Upper lobe of right lung (tissue), 1 donor: ENCODE data around the gene INTS2. TPM values are rescaled to one million over a fixed set of nuclear protein-coding genes. Genes with fewer than 3 reads are reported as not detected.
A peak's percentile ranks its signal among the peaks of the same experiment; 100 is the strongest.

Experiments
- ATAC-seq: fragments of 200-7000 bp; cut with Tn5 transposase; one replicate; pipeline ENCODE4 v1.9.1; 2020; ENCODE audit warnings: mild to moderate bottlenecking, moderate library complexity
- DNase-seq: peaks from one replicate; pipeline ENCODE4 v3.0.0-alpha.2; 2020
- H3K27ac ChIP-seq: fragments of 200-600 bp; one replicate; pipeline ENCODE4 v1.8.0; 2022
- H3K27me3 ChIP-seq: fragments of 200-600 bp; one replicate; pipeline ENCODE4 v1.8.0; 2022; ENCODE audit warnings: mild to moderate bottlenecking
- H3K36me3 ChIP-seq: fragments of 200-600 bp; one replicate; pipeline ENCODE4 v1.8.0; 2022
- H3K4me1 ChIP-seq: fragments of 200-600 bp; one replicate; pipeline ENCODE4 v1.8.0; 2022
- H3K4me3 ChIP-seq: fragments of 200-600 bp; one replicate; pipeline ENCODE4 v1.8.0; 2022; ENCODE audit warnings: mild to moderate bottlenecking
- H3K9me3 ChIP-seq: fragments of 200-600 bp; one replicate; pipeline ENCODE4 v1.8.0; 2022
- CTCF ChIP-seq: fragments of 200-600 bp; IDR thresholded peaks from one replicate; pipeline ENCODE4 v1.8.0; 2022; ENCODE audit warnings: antibody characterized with exemption
- intact Hi-C: fragments of 100-400 bp; cut with DNase I; formaldehyde crosslinking; loops from one replicate; pipeline ENCODE4 v1.11.0; 2022
- long read RNA-seq: library from polyadenylated mRNA; unstranded; transcript quantifications from one replicate; pipeline ENCODE4 v2.0.0, GENCODE V29; 2021
- total RNA-seq: library from RNA; stranded (reverse); fragmentation: NEBNext Ultra II Directional; extraction: Animal tissue kit (Norgen Biotek cat#: 25700); gene quantifications from one replicate; pipeline ENCODE4 v1.2.1, GENCODE V29; 2021
- donor health status: DM: no; HTN: yes; CAD: no; lungs with severe emphysema.

Gene INTS2
- total RNA-seq, result 10.9 TPM
- long read RNA-seq, full-length matches to known transcripts, result 7 of 14 reads
- long read RNA-seq, partial matches to known transcripts, result 6 of 14 reads
- long read RNA-seq, other reads (novel, unspliced or antisense), result 1 of 14 reads

- intact Hi-C loops, result no loop called here
- peak; percentile 98 for DNase-seq
- no peaks in the 10 kb centered on the region for H3K9me3 ChIP-seq
- no peak for TF ChIP-seq CTCF
- H3K4me3 ChIP-seq, result peak within 1 kb of the TSS; percentile 76
- H3K4me1 ChIP-seq, result peaks cover 9% of the 10 kb centered on the region
- no peaks in the 10 kb centered on the region for H3K27me3 ChIP-seq
- ATAC-seq, result peak; percentile 98
- H3K36me3 ChIP-seq, result peaks cover 24% of the 10 kb centered on the region
- H3K27ac ChIP-seq, result peak within 1 kb of the TSS; percentile 89
These were observed at the start of gene INTS2 for GRCh38 chr17:61927208-61928100. Gene INTS2 (minus strand): TSS chr17:61927982. CDS start chr17:61926644, 1,338 bp downstream.

- DNase-seq (no peak), ATAC-seq (no peak)
- Histone ChIP-seq H3K27me3 (no peaks in the 10 kb centered on the region), H3K9me3 (no peaks in the 10 kb centered on the region), H3K27ac (no peak overlapping the region), H3K4me1 (no peaks in the 10 kb centered on the region), H3K36me3 (peaks cover 74% of the 10 kb centered on the region), H3K4me3 (no peak overlapping the region)
- TF ChIP-seq CTCF, result no peak
- intact Hi-C loops, result no loop called here
These were observed 46.3 kb upstream of the INTS2 start for GRCh38 chr17:61974115-61974514.

- no peak for TF ChIP-seq CTCF
- no peaks in the 10 kb centered on the region for H3K9me3 ChIP-seq
- no peak overlapping the region for H3K27ac ChIP-seq
- intact Hi-C loops, result no loop called here
- peaks cover 76% of the 10 kb centered on the region for H3K36me3 ChIP-seq
- no peak overlapping the region for H3K4me3 ChIP-seq
- DNase-seq, result no peak
- no peaks in the 10 kb centered on the region for H3K27me3 ChIP-seq
- no peak for ATAC-seq
- H3K4me1 ChIP-seq, result no peaks in the 10 kb centered on the region
These were observed 44.5 kb upstream of the INTS2 start for GRCh38 chr17:61972311-61972710.

GRCh38 chr17:61970030-61970429 lies 42.2 kb upstream of the INTS2 start:
- H3K4me3 ChIP-seq, result no peak overlapping the region
- no peak for DNase-seq
- no peaks in the 10 kb centered on the region for H3K27me3 ChIP-seq
- intact Hi-C loops, result no loop called here
- TF ChIP-seq CTCF, result no peak
- H3K9me3 ChIP-seq, result no peaks in the 10 kb centered on the region
- H3K4me1 ChIP-seq, result no peaks in the 10 kb centered on the region
- no peak overlapping the region for H3K27ac ChIP-seq
- ATAC-seq, result no peak
- H3K36me3 ChIP-seq, result peaks cover 83% of the 10 kb centered on the region

- Histone ChIP-seq H3K27ac (no peak overlapping the region), H3K27me3 (no peaks in the 10 kb centered on the region), H3K36me3 (peaks cover 89% of the 10 kb centered on the region), H3K4me3 (no peak overlapping the region), H3K4me1 (no peaks in the 10 kb centered on the region), H3K9me3 (no peaks in the 10 kb centered on the region)
- intact Hi-C loops, result no loop called here
- TF ChIP-seq CTCF, result no peak
- no peak for DNase-seq
- ATAC-seq, result no peak
These were observed 41.0 kb upstream of the INTS2 start for GRCh38 chr17:61968757-61969156.
